ENCODE measurements around the gene LTBP1. TPM values are rescaled to one million over a fixed set of nuclear protein-coding genes. Genes with fewer than 3 reads are reported as not detected.
A peak's percentile ranks its signal among the peaks of the same experiment; 100 is the strongest.

Gene LTBP1
- total and polyA plus RNA-seq, 2 of the 13 experiments (the other 11 are each of a cell fraction or from before 2014, with no cell fraction given), result 0.12 to 0.22 TPM

DNA sequence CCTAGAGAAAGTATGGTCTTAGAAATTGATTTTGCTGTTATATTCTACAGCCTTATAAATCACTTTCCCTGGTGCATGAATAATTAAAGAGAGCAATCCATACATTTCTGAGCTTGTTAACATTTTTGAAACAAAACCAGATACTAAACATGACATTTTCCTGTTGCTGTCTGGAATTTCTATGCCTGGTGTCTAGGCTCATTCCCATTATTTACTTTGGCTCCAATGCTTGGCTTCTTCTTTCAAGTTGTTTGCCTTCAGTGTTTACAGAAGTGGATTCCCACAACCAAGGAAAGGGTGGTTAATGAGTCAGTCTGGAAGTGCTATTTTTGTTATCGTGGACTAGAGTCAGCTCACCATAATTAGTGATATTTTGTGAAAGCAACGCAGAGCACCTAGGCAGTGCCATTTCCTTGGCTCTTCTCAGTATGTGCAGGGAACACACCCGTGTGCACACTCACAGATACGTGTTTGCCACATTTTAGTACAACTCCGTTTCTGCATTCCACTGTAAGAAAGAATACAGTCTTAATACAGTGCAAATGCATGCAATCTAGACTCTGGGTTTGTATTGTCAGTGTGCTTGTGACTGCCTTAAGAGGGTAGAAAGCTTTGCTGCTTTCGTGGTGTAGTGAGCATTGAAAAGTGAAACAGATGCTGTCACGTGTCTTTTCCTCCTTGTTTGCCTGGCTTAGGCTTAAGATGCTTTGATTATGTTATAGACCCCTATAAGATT, 344.7 kb downstream of the LTBP1 start (continued):
- TF ChIP-seq ZMAT5 (CRISPR knock-in tag; IDR thresholded peaks at IDR 0.05; ENCODE audit: borderline replicate concordance, low read depth) (no peak), TFDP2 (CRISPR knock-in tag; IDR thresholded peaks at IDR 0.05) (no peak), PHF21A (CRISPR knock-in tag; IDR thresholded peaks at IDR 0.05) (no peak), HOXA7 (CRISPR knock-in tag; IDR thresholded peaks at IDR 0.05) (no peak), ASH2L (IDR thresholded peaks at IDR 0.05; ENCODE audit: insufficient read length, low read depth, low read length) (no peak), HMG20A (CRISPR knock-in tag; IDR thresholded peaks at IDR 0.05; ENCODE audit: borderline replicate concordance) (peak; percentile 87), RARG (CRISPR knock-in tag; IDR thresholded peaks at IDR 0.05; ENCODE audit: low read depth) (no peak), SOX13 (IDR thresholded peaks at IDR 0.05) (no peak), SOX13 (CRISPR knock-in tag; conservative IDR thresholded peaks at IDR 0.05 in 1 of 2, IDR thresholded peaks at IDR 0.05 in 1 of 2) (peak in 1 of 2 experiments; percentile 49; a peak in 1 of 4 replicates), ZNF567 (CRISPR knock-in tag; IDR thresholded peaks at IDR 0.05; ENCODE audit: borderline replicate concordance) (no peak), GMEB2 (CRISPR knock-in tag; IDR thresholded peaks at IDR 0.05; ENCODE audit: low read depth) (no peak), NFIC (IDR thresholded peaks at IDR 0.05; ENCODE audit: low read length) (peak; percentile 73; the same call in 1 of the 2 replicates), FOXP1 (IDR thresholded peaks at IDR 0.05) (no peak), FOXP1 (CRISPR knock-in tag; IDR thresholded peaks at IDR 0.05) (peak; percentile 85), SRSF1 (optimal IDR thresholded peaks at IDR 0.05; ENCODE audit: low read depth, low read length) (no peak), SRY (CRISPR knock-in tag; IDR thresholded peaks at IDR 0.05) (no peak), SNRNP70 (IDR thresholded peaks at IDR 0.05; ENCODE audit: low read depth, low read length) (no peak), ZNF292 (CRISPR knock-in tag; IDR thresholded peaks at IDR 0.05; ENCODE audit: borderline replicate concordance, low read depth) (no peak), ZHX2 (IDR thresholded peaks at IDR 0.05; ENCODE audit: low read depth) (no peak), ZHX2 (CRISPR knock-in tag; IDR thresholded peaks at IDR 0.05; ENCODE audit: borderline replicate concordance) (no peak)

All from HepG2 (cell line).